Rectal smooth muscle tissue (tissue), 1 donor: ENCODE results near the gene GDF11.

Experiments
- H3K27ac ChIP-seq: one replicate; pipeline ENCODE4 v1.7.0; 2013; ENCODE audit warnings: low read depth, low read length, inconsistent platforms
- H3K27me3 ChIP-seq: one replicate; pipeline ENCODE4 v1.7.0; 2013; ENCODE audit warnings: low read length; ENCODE audit not compliant: control insufficient read depth, insufficient read depth
- H3K36me3 ChIP-seq: one replicate; pipeline ENCODE4 v1.7.0; 2013; ENCODE audit warnings: low read length; ENCODE audit not compliant: control insufficient read depth, insufficient read depth
- H3K4me1 ChIP-seq: one replicate; pipeline ENCODE4 v1.7.0; 2013; ENCODE audit warnings: low read length; ENCODE audit not compliant: control insufficient read depth, insufficient read depth
- H3K4me3 ChIP-seq: one replicate; pipeline ENCODE4 v1.7.0; 2013; ENCODE audit warnings: low read length
- H3K9ac ChIP-seq: one replicate; pipeline ENCODE4 v1.7.0; 2013; ENCODE audit warnings: low read length

The GDF11 gene

DNA sequence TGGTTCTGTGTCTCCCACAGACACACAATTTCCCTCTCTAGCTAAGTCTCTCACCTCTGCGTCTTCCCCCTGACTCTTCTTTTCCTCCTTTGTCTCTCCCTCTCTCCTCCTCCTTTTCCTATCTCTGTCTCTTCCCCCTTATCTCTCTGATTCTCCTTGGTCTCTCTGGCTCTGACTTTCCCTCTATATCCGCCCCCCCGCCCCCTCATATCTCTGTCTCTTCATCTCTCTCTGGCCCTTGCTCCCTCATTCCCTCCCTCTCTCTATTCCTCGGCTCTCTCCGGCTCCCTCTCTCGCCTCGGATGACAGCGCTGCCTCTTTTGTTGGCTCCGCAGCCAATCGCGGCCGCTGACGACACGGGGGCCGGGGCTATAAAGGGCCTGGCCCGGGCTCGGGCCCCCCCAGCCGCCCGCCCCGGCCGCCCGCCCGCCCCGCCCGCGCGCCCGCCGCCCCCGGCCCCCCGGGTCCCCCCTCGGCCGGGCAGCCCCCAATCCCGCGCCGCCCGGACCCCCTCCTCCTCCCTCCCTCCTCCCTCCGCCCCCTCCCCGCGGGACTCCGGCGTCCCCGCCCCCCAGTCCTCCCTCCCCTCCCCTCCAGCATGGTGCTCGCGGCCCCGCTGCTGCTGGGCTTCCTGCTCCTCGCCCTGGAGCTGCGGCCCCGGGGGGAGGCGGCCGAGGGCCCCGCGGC is at the start of gene GDF11:
Gene GDF11, plus strand, starts transcription at position 404 of the 687 bp plus-strand sequence. Its CDS starts 195 bp downstream, at position 599.
- Histone ChIP-seq H3K4me3 (peak within 1 kb of the TSS; percentile 75), H3K4me1 (peaks cover 8% of the 10 kb centered on the region), H3K27ac (peak within 1 kb of the TSS; percentile 77), H3K36me3 (no peaks in the 10 kb centered on the region), H3K9ac (no peak within 1 kb of the TSS), H3K27me3 (no peaks in the 10 kb centered on the region)

DNA sequence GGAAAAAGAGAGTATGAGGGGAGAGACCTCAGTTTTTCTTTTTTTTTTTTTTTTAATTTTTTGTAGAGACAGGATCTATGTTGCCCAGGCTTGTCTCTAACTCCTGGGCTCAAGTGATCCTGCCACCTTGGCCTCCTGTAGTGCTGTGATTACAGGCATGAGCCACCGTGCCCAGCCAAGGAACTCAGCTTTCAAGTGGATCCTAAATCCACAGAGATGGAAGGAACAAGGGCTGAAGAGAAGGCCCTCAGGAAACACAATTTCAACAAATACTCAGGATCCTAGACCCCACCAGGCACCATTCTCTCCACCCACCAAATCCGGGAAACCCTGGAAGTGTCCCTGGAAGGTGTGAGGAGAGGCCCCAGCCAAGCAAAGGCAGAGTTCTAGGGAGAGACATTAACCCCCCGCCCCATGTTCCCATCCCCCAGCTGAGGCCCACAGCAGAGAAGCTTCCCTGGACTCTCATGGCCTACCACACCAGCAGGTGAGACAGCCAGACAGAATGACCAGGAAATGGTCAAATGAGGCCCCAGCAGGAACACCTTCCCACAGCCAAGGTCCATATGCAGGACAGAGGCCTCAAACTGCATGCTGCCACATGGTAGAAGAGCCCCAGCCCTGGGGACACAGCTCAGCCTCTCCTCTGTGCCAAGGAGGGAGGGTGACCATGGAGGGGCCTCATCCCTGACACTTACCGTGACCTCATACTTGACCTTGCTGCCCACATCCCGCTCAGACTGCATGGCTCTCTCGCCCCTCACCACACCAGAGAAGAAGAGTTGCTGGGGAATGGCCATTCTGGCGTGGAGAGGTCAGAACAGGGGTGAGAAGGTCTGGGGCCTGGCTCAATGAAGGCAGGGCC is 49.4 kb upstream of the GDF11 start:
- Histone ChIP-seq H3K36me3 (peaks cover 12% of the 10 kb centered on the region), H3K27ac (no peak overlapping the region), H3K4me3 (no peak overlapping the region), H3K4me1 (no peaks in the 10 kb centered on the region), H3K9ac (no peak overlapping the region), H3K27me3 (no peaks in the 10 kb centered on the region)

DNA sequence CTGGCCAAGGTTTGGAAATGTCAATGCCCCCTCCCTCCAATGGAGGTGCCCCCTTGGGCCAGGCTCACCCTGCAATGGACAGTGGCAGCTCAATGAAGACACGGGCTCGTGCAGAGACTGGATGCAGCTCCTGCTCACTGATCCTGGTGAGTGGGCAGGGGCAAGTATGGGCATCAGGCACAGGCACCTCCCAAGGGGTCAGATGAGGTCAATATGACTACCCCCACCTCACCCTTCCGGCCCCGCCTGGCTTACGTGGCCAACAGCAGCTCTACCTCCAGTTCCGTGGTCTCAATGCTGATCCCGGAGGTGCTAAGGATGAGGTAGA is 48.8 kb upstream of the GDF11 start:
- Histone ChIP-seq H3K4me3 (no peak overlapping the region), H3K4me1 (no peaks in the 10 kb centered on the region), H3K36me3 (peaks cover 12% of the 10 kb centered on the region), H3K27ac (no peak overlapping the region), H3K27me3 (no peaks in the 10 kb centered on the region), H3K9ac (no peak overlapping the region)

DNA sequence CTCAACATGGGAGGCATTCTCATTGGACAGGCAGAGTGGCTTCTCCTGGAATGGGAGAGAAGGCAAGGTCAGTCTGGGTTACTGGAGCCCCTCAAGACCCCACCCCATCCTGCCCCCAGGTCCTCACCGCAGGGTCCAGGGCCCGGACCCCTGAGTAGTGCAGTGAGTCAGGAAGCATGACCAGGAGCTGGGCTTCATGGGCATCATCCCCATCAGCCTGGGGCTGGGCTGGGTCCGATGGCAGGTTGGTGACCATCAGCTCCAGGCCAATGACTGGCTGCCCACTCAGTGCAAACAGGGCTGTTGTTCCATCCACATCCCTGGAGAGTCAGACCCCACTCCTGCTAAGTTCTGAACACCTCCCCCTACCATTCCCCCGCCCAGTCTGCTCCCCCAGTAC is 48.3 kb upstream of the GDF11 start:
- H3K27ac ChIP-seq, result no peak overlapping the region
- H3K36me3 ChIP-seq, result peaks cover 12% of the 10 kb centered on the region
- no peak overlapping the region for H3K4me3 ChIP-seq
- no peaks in the 10 kb centered on the region for H3K4me1 ChIP-seq
- H3K9ac ChIP-seq, result no peak overlapping the region
- no peaks in the 10 kb centered on the region for H3K27me3 ChIP-seq

DNA sequence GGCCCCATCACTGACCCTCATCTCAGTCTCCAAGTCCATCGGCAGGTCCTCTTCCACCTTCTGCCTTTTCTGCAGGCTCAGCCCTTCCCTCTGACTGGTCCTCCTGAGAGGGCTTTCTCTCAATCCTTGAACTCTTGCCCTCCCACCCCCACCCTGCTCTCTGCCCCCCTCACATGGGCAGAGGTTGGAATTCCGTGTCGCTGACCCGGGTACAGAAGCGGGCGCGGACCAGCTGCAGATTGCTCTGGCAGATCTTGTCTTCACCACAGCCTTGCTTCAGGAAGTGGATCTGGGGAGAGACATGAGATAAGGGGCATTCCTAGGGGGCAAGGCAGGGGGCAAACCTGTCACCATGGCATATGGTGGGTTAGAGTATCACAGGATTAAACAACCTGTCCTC is 47.6 kb upstream of the GDF11 start:
- H3K36me3 ChIP-seq, result peaks cover 12% of the 10 kb centered on the region
- no peak overlapping the region for H3K27ac ChIP-seq
- H3K9ac ChIP-seq, result no peak overlapping the region
- H3K4me3 ChIP-seq, result no peak overlapping the region
- H3K4me1 ChIP-seq, result no peaks in the 10 kb centered on the region
- H3K27me3 ChIP-seq, result no peaks in the 10 kb centered on the region

DNA sequence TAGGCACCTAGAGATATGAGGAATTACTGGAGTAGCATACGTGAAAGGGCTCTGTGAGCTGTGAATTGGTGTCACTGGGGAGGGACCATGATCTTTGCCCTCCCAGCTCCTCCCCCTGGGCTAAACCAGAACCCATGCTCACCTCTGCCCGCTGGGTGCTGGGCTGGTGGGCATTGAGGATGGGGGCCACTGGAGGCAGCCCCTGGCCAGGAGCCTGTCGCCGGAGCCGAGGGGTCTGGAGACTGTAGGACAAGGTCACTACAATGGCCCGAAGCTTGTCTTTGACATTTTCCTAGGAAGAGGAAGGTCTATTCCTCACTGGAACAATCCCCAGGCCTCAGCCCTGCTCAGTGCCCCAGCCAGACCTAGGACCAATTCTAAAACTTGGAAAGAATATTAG is 46.8 kb upstream of the GDF11 start:
- Histone ChIP-seq H3K4me1 (peaks cover 4% of the 10 kb centered on the region), H3K36me3 (peaks cover 12% of the 10 kb centered on the region), H3K27ac (no peak overlapping the region), H3K27me3 (no peaks in the 10 kb centered on the region), H3K9ac (no peak overlapping the region), H3K4me3 (no peak overlapping the region)

DNA sequence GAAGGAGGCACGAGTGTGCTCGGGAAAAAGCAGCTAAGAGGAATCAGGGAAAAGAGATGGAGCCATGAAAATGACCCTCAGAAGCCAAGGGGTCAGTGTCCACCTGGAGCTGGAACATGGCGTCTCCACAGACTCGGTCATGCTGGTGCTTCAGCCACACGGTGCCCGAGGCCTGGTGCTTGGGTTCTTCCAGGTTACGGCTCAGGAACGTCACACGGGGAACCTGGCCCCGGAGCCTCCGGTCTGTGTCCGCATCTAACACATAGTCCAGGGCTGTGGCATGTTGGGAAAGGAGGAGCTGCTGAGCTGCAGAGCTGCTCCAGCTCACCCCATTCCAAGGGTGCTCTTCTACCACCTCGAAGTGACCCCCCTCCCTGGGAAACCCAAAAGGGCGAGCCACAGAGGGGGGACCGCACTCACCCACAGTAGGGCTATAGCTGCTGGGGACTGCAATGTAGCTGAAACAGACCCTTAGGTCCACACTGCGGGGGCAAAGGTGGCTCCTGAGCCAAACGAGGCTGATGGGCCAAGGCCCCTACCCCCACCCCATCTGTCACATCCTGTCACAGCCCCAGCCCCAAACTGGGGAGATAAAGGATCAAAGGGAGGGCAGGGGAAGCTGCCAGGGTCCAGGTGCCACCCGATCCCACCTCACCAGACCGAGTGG is 46.0 kb upstream of the GDF11 start:
- H3K4me1 ChIP-seq, result peaks cover 5% of the 10 kb centered on the region
- no peak overlapping the region for H3K4me3 ChIP-seq
- H3K9ac ChIP-seq, result no peak overlapping the region
- peaks cover 9% of the 10 kb centered on the region for H3K36me3 ChIP-seq
- no peak overlapping the region for H3K27ac ChIP-seq
- H3K27me3 ChIP-seq, result no peaks in the 10 kb centered on the region

DNA sequence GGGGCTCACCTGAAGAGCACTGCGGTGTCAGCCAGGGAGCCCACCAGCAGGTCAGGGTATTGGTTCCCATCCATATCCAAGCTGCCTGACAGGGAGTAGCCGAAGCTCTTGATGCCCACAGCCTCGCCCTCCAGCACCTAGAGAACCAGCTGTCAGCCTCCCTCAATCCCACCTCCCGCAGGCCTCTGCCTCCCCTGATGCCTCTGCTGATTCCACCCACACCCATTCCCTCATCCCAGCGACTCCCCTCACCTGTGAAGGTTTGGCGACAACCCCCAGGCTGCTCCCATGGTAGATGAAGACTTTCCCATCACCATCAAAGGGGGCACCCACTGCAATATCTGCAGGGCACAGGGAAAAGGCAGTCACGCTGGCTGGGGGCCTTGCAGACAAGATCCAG is 45.2 kb upstream of the GDF11 start:
- Histone ChIP-seq H3K4me1 (peaks cover 5% of the 10 kb centered on the region), H3K27me3 (no peaks in the 10 kb centered on the region), H3K9ac (no peak overlapping the region), H3K27ac (no peak overlapping the region), H3K36me3 (peaks cover 9% of the 10 kb centered on the region), H3K4me3 (no peak overlapping the region)

DNA sequence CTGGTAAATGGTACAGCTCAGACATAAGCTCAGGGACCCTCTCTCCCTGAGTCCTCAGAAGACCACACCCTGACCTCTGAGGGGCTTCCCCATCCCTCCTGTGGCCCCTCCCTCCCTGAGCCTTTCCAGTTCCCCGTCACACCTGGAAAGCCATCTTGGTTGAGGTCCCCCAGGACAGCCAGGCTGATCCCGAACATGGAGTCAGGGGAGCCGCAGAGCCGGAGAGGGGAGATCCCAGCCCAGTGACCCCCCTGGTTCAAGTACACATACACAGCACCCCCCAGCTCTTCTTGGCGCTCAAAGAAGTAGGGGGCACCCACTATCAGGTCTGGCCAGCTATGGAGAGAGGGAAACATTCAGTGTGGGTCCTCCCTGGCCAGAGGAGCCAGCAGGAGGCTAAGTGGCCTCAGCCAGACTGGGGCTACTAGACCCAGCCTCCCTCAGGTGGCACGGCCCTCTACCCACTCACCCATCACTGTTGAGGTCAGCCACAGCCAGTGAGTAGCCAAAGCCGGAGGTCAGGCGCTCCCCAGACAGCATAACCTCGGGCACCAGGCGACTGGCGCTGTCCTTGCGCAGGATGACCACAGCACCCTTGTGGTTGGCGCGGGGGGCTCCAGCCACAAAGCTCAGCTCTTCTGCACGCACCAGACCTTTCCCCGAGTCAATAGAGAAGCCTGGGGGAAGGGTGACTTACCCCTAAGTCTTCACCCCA is 44.5 kb upstream of the GDF11 start:
- H3K27me3 ChIP-seq, result no peaks in the 10 kb centered on the region

DNA sequence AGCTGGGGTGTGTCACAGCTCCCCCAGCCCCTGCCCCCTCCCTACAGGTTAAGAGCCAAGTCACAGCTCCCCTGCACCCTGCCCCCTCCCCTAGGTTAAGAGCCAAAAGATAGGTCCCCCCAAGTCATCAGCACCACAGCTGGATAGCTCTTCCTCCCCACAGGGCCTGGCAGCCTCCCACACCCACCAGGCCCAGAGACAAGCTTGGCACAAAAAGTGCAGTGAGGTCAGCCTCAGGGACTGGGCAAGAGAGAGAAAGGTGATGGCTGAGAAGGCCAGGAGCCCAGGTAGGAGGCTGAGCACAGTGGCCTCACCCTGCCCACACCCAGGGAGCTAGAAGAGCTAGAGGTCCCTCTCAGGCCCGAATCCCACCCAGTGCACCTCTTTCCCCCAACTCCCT is 44.0 kb upstream of the GDF11 start:
- Histone ChIP-seq H3K9ac (no peak overlapping the region), H3K4me1 (peaks cover 15% of the 10 kb centered on the region)

More for the DNA sequence above, 44.5 kb upstream of the GDF11 start:
- Histone ChIP-seq H3K9ac (no peak overlapping the region), H3K4me3 (no peak overlapping the region), H3K36me3 (peaks cover 9% of the 10 kb centered on the region), H3K4me1 (peaks cover 11% of the 10 kb centered on the region), H3K27ac (no peak overlapping the region)

DNA sequence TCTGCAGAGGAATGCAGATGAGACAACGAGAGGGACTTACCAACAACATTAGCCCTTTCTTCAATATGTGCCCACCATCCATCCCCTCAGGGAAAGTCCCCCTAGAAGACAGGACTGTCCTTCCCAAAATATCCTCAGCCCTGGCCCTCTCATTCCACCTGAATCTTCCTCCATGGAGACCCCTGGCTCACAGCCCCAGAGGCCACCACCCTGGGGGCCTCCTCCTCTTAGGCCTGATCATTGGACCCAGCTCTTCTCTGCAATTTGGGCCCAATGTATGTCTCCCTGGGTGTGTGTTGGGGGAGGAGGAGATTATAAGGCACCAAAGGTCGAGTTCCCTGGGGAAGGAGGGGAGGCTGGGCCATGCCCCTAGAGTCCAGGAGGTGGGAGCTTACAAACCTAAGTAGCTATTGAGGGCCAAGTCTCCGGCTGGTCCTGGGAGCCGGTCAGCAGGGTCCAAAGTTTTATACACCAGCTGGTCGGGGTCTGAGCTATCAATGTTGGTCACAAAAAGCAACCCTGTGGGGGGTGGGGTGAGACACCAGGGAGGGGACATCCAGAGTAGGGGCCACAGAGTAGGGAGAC is 43.4 kb upstream of the GDF11 start:
- no peak overlapping the region for H3K4me3 ChIP-seq
- H3K27me3 ChIP-seq, result no peaks in the 10 kb centered on the region
- no peak overlapping the region for H3K27ac ChIP-seq
- peaks cover 20% of the 10 kb centered on the region for H3K4me1 ChIP-seq
- no peak overlapping the region for H3K9ac ChIP-seq
- H3K36me3 ChIP-seq, result peaks cover 3% of the 10 kb centered on the region

More for the DNA sequence above, 44.0 kb upstream of the GDF11 start:
- H3K27ac ChIP-seq, result no peak overlapping the region
- H3K4me3 ChIP-seq, result no peak overlapping the region
- H3K36me3 ChIP-seq, result peaks cover 7% of the 10 kb centered on the region
- H3K27me3 ChIP-seq, result no peaks in the 10 kb centered on the region
